NCI-H774 (cell line): ENCODE data around the gene FBLN5.
A peak's percentile ranks its signal among the peaks of the same experiment; 100 is the strongest.

ENCODE experiments used
- DNase-seq: peaks from one replicate; lab custom pipeline; 2025; lab: John Stamatoyannopoulos, UW

Gene FBLN5

GRCh38 chr14:91945751-91946621 is 1.5 kb downstream of the FBLN5 start:
- no peak for DNase-seq

- DNase-seq = no peak
Observed at GRCh38 chr14:91942946-91943345, 4.5 kb downstream of the FBLN5 start.

GRCh38 chr14:91942128-91942527 is 5.4 kb downstream of the FBLN5 start:
- DNase-seq = no peak

- no peak for DNase-seq
Observed at GRCh38 chr14:91940209-91940608, 7.3 kb downstream of the FBLN5 start.

GRCh38 chr14:91935586-91935985 is 11.9 kb downstream of the FBLN5 start:
- no peak for DNase-seq

GRCh38 chr14:91934554-91935285 is 12.8 kb downstream of the FBLN5 start:
- no peak for DNase-seq

GRCh38 chr14:91931478-91932088 is 15.9 kb downstream of the FBLN5 start:
- no peak for DNase-seq

GRCh38 chr14:91929700-91930099 is 17.8 kb downstream of the FBLN5 start:
- no peak for DNase-seq

GRCh38 chr14:91927800-91928199 is 19.7 kb downstream of the FBLN5 start:
- DNase-seq = no peak

- no peak for DNase-seq
Observed at GRCh38 chr14:91927191-91927590, 20.3 kb downstream of the FBLN5 start.

- no peak for DNase-seq
Observed at GRCh38 chr14:91926131-91926890, 21.2 kb downstream of the FBLN5 start.

GRCh38 chr14:91925727-91926121 is 21.8 kb downstream of the FBLN5 start:
- DNase-seq = no peak

- no peak for DNase-seq
Observed at GRCh38 chr14:91925001-91925726, 22.3 kb downstream of the FBLN5 start.

- DNase-seq = no peak
Observed at GRCh38 chr14:91920526-91920925, 27.0 kb downstream of the FBLN5 start.

- no peak for DNase-seq
Observed at GRCh38 chr14:91919814-91920213, 27.7 kb downstream of the FBLN5 start.

GRCh38 chr14:91918186-91918883 is 29.2 kb downstream of the FBLN5 start:
- no peak for DNase-seq

GRCh38 chr14:91912035-91912434 is 35.5 kb downstream of the FBLN5 start:
- no peak for DNase-seq

- DNase-seq = peak; percentile 26
Observed at GRCh38 chr14:91911474-91912032, 35.9 kb downstream of the FBLN5 start.

- no peak for DNase-seq
Observed at GRCh38 chr14:91910196-91910595, 37.3 kb downstream of the FBLN5 start.

- DNase-seq = no peak
Observed at GRCh38 chr14:91906374-91906773, 41.1 kb downstream of the FBLN5 start.
